HG02884 (cell line): ENCODE measurements around the gene PRMT3.
A peak's percentile ranks its signal among the peaks of the same experiment; 100 is the strongest.
"Not testable (repeated sequence)": the region's sequence is repeated elsewhere in the genome, so short reads cannot be mapped to it uniquely, and the experiment has no call there.

Source experiments
- ATAC-seq: cut with Tn5 transposase; IDR thresholded peaks from one replicate; pipeline ENCODE4 v1.9.1; 2021; ENCODE audit warnings: mild to moderate bottlenecking, moderate library complexity; ENCODE audit not compliant: unreplicated experiment

PRMT3 gene

DNA sequence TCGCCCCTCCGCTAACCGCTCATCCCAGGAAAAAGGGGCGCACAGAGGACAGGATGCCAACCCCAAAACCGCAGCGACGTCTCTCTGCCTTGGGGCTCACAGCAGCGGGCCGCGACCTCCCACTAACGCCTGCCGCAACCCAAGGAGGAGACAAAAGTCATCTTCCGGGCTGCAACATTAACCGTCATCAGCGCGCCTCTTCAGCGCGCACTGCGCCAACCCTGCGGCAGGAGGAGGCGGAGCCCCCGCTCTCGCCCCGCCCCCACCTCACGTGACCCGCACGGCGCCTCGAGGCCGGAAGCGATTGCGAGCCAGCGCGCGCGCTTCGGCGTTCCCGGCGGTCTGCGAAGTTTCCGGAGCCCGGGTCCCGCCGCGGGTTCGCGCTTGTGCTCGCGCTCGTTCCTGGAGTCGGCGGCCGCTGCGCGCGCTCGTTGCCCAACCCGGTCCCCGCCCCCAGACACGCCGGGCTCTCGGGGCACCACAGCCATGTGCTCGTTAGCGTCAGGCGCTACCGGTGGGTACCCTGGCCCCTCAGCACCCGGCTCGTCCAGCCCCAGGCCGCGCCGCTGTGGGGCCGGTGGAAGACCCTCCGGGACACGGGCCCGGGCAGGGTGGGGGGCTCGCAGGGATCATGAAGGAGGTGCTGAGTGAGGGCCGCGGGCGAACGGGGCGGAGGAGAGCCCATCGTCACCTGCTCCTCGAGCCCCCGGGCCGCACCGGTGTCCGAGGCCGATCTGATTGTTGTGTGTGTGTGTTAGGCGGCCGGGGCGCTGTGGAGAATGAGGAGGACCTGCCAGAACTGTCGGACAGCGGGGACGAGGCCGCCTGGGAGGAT, at the start of gene PRMT3:
TSS of gene PRMT3 (plus strand) at position 456 of the 835 bp plus-strand sequence. CDS start at position 487, 31 bp downstream.
- ATAC-seq = peak; percentile 82

DNA sequence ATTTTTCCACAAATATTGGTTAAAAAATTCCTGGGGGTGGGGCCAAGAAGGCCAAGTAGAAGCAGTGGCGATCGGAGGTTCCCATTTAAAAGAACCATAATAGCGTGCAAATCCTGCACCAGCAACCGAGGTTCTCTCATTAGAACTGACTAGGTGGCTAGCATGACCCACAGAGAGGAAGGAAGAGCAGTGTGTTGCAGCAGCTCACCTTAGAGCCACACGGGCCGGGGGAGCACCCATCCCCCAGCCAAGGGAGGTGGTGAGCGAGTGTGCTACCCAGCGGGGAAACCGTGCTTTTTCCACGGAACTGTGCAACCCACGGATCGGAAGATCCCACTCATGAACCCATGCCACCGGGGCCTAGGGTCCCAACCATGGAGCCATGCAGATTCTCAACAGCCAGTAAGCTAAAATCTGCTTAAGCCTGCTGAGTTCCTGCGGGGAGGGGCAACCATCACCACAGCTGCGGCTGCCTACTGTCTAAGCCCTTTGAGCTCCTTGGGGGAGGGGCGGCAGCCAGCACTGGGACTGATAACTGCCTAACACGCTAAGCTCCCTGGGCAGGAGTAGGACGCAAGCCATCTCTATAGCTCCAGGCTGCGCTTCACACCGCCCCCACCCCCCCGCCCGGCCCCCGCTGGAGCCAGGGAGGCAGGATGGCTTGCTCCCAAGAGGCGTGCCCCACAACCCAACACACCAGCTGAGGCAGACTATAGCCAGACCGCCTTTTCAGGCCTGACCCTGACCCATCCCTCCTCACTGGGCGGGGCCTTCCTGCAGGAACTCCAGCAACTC, 45.0 kb upstream of the PRMT3 start:
- ATAC-seq = no peak

DNA sequence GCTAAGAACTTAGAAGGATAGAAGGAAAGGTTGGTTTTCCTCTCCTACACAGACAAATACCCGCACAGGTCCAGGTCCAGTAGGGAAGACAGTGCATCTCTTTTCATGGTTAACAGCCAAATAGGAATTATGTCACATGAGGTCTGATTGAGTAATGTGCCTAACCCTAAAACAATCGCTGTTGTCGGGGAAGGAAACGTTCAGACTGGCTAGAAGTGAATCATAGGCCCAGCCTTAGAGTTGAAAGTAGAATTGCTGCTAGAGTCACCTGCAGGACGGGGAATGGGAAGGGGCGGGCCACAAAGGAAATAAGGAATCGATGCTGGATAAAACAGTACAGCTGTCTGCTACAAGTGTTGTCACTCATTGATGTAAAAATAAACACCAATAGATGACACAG, 36.4 kb upstream of the PRMT3 start:
- ATAC-seq = no peak

DNA sequence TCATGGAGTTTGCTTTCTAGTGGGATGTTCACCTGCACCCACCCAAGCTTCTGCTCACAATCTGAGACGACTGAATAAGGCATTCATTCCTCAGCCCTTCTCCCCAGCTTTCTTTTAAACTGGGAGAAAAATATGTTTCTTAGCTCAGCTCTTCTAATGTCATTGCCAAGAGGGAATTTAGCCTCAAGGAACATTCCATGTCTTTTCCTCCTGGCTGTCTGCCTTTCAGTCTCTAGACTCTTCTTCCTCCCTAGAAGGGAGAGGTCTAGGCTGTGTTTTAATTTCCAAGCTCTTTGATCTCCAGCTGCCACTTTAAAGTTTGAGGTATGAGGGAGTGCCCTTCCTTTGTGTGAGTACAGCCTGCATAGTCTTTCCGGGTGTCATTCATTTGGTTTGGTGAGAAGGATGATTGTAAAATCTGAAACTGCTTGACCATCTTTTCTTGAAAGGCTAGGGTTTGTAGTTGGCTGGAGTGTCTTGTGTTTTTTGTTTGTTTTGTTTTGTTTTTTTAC, 35.7 kb upstream of the PRMT3 start:
- ATAC-seq = no peak

DNA sequence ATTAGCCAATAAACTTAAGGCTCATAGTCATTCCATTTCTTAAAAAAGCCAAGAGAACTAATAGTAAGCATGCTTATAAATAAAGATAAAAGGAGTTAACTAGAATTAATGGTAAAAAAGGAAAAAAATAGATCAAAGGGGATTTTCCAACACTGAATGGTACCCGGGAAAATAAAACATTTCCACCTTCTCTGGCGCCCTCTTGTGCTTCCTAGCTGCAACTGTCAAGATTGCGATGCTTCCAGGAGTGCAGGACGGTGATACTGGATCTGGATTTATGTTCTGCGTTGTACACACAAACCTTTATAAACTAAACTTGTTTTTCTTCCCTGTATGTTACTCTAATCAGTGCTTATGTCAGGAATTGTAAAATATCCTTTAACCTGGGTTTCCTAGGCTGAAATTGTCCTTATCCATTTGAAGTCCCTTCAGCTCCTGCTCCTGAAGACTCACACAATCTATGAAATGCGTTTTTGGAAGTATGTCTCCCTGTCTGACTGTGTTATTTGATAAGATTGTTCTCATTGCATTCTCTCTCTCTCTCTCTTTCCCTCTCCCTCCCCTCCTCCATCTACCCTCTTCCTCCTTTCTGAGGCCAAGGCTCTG, 33.6 kb upstream of the PRMT3 start:
- ATAC-seq = no peak

DNA sequence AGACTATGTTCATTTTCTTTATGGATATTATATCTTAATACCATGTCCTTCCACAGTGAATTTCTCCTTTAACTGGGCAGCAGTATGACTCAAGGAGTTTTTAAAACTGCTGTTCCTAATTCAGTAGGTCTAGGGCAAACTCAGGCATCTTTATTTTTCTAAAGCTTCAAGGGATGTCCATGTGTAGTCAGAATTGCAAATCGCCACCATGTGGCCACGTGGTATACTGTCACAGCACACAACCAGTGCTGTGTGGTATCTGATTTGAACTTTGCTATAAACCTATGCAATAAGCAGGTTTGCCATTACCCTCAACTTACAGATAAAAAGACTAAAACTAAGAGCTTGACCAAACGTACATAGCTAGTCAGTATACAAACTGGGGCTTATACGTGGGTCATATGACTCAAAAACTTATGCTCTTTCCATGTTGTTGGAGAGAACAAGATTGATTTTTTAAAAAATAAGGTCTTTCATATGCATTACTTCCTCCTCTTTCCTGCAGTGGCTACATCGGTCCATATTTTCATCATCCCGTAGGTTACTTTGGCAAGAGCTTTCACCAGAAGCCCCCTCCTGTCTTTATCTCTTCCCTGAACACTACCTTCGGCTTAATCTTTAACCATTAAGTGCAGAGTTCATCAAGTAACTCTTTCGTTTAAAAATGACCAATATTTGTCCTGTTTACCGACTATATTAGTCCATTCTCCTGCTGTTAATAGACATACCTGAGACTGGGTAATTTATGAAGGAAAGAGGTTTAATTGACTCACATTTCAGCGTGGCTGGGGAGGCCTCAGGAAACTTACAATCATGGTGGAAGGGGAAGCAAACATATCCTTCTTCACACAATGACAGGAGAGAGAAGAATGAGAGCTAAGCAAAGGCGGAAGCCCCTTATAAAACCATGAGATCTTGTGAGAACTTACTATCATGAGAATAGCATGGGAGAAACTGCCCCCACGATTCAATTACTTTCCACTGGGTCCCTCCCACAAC, 32.0 kb upstream of the PRMT3 start:
- peak; percentile 92 for ATAC-seq

DNA sequence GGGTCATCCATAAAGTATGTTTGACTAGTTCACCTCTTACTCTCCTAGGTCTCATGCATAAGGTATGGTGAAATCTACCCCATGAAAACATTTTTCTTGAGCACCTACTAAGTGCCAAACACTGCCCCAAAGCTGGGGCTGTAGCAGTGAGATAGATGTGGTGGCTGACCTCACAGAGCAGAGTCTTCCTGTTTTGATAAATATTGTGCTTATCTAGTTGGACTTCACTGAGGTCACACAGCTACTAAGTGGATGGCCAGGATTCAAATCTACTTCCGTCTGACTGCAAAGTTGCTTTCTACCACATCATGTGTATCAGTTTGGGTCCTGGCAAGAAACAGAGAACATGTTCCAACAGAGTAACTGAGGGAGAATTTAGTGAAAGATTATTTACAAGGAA, 30.4 kb upstream of the PRMT3 start:
- ATAC-seq = no peak

DNA sequence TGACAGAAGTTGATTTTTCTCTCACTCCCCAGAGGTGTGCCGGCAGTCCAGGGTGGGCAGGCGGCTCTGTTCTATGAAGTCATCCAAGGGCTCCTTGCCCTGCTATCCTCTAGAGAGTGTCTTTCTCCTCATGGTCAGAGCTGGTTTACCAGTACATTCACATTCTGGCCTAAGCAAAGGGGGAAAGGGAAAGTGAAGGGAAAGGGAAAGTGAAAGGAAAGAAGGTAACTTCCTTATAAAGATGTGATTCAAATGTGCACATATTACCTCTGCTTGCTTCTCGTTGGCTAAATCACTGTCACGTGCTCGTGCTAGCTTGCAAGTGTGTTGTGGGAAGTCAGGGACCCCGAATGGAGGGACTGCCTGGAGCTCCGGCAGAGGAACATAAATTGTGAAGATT, 26.9 kb upstream of the PRMT3 start:
- peak; percentile 28 for ATAC-seq

DNA sequence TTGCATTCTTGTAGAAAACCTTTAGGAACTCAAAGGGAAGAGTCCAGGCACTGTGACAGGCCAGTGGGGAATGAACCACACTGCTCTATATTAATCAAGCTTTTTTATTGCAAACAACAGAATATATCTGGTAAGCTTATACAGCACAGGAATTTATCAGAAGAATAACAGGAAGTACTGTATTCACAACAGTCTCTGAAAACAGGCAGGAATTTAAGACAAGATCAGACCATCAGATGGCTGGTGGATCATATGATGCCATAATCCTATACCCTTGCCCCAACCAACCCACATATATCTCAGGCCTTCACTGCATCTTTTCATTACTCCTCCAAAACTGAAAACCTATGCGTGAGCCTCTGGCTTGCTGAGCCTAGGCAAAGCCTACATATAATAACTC, 25.0 kb upstream of the PRMT3 start:
- no peak for ATAC-seq

DNA sequence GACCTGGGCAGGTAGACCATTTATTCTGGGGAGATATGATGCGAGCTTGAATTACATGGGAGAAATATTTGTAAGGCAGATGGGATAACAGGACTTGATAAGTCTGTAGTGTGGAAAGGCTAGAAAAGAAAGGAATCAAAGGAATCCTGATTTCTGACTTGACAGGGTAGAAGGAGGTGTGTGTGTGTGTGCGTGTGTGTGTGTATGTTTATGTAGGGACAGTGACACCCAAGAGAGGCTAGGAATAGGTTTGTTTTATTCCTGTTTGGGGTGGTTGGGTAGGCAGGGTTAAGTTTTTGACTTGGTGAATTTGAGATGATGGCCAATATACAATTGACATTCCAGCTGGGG, 24.4 kb upstream of the PRMT3 start:
- peak; percentile 10 for ATAC-seq

DNA sequence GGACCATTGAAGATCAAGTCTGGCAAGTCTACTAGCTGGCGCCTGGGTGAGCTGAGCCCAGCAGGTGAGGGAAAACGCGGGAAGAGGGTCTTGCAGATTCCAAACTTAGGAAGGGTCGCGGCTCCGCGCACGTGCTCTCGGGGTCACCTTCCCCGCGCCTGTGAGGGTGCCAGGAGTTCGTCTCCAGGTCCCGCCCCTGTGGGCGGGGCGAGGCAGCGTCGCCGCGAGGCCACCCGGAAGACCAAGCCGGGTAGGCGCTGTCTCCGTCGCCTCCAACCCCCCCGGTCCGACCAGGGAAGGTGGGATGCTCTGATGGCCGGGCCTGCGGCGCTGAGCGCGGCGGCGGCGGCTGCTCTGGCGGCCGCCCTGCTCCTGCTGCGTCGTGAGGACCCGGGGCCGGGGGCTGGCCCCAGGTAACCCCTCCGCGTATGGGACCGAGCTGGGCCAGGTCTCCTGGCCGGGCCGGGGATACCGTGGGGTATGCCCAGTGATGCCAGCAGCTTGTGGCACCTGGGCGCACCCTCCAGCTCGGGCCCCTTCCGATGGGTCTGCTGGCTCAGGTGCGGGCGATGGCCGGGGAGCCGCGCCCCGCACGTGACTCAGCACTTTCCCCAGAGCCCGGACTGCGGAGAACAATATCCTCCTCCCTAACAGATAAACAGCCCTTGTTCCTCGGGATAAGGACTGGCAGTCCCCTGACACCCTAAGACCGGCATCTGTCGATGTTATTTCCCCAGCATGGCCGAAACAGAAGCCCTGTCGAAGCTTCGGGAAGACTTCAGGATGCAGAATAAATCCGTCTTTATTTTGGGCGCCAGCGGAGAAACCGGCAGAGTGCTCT, 23.8 kb upstream of the PRMT3 start, which contains the start of gene HTATIP2:
TSS of gene HTATIP2 (plus strand) at position 215 of the 841 bp plus-strand sequence. CDS start at position 739, 524 bp downstream.
- peak; percentile 94 for ATAC-seq

DNA sequence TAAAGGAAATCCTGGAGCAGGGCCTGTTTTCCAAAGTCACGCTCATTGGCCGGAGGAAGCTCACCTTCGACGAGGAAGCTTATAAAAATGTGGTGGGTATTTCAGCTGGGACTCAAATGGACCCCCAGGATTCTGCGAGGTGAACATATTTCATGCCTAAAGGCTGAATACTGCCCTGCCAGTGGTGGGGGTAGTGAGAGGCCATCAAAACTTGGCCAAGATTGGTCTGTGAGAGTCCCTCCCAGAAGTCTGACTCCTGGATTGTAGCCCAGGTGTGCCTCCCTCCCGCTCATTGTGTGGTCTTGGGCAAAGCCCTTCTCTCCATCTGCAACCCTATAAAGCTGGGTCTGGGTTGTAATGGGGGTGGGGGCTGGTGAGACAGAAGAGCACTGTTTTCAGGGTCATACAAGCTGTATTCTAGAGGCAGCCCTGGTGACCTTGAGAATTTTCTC, 23.1 kb upstream of the PRMT3 start:
- ATAC-seq = no peak

DNA sequence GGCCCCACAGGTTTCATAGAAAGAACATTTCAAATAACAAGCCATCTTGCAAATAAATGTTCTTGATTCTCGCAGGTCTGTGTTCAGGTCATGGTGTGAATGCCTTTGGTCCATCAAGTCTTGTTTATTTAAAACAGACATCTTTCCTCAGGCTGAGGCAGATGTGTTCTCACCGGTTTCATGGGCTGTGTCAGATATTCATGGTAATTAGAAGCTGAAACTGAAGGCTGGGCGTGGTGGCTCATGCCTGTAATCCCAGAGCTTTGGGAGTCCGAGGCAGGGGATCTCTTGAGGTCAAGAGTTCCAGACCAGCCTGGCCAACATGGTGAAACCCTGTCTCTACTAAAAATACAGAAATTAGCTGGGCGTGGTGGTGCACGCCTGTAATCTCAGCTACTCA, 22.1 kb upstream of the PRMT3 start:
- not testable (repeated sequence) for ATAC-seq

DNA sequence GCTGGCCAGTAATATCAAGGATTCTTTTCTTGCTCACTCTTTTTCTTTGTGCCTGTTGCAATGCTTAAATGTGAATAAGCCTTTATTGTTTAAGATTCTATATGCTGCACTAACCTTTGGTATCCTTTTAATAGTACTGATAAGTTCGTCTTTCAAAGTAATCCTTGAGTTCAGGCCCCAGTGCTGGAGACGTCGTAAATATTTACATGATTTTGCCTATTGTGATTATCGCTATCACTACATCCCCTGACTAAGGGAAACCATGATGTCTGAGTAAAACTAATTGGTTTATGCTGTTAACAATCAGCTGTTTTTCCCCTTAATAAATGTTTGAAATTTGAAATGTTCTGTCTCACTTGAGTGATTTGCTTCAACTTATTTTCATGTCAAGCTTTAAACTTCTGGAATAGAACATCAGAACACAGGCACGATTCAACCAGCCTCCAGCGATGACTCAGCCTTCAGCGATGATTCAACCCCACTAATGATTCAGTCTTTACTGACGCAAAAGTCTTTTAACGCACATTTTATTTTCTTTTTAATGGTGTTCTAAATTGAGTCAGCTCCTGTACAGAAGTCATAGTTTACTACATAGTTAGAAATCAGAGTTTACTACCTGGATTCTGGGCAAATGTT, 20.1 kb upstream of the PRMT3 start:
- ATAC-seq = no peak

DNA sequence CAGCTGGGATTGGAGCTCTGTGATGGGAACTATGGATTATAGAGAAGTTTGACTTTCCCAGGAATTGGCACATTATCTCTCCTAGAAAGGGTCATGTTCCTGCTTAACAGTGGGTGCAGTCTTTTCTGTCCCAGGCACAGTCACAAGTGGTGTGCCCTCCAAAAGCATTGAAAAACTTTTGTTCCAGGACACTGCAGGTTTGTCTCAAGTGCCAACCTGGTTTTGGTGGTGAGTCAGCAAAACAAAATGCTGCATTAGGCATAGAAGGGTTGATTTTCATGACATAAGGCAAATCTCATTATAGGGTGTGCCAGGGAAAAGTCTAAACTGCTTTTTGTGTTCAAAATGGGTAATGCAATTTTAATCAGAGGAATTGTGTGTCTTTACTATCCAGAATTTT, 19.1 kb upstream of the PRMT3 start:
- ATAC-seq = no peak

DNA sequence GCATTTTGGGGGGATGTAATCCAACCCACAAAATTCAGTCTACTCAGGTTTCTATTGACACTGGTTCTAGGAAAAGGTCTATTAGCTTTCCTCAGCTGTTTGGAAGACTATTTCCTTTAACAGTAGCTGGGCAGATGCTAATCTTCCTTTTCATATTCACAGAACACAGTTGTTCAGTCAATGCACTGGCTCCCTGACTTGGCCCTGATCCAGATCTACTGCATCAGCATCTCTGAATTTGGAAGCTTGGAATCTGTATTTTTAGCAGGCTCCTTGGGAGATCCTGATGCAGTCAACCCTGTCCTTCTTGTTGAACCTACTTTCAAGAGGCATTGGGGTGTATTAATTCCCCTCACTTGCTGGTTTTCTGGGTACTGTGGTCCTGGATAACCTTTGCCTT, 17.7 kb upstream of the PRMT3 start:
- ATAC-seq = no peak

DNA sequence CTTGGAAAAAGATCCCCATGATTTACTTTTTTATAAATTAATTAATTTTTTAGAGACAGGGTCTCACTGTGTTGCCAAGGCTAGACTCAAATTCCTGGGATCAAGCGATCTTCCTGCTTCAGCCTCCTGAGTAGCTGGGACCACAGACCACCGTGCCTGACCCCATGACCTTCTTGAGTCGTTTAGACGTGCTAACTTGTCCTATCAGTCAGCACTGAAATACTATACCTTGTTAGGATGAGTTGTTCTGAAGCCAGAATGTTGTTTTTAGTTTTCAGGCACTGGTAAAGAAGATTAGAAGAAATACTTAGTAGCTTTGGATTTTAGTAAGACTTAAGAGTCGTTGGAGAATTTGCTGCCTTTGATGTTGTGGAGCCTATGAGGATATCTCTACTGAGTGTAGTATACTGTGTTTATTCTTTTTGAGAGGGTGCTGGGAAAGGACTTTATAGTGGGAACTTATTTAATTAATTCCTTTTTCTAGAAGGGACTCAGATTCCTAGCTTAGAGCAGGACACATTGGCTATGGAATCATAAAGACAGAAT, 15.4 kb upstream of the PRMT3 start:
- no peak for ATAC-seq

DNA sequence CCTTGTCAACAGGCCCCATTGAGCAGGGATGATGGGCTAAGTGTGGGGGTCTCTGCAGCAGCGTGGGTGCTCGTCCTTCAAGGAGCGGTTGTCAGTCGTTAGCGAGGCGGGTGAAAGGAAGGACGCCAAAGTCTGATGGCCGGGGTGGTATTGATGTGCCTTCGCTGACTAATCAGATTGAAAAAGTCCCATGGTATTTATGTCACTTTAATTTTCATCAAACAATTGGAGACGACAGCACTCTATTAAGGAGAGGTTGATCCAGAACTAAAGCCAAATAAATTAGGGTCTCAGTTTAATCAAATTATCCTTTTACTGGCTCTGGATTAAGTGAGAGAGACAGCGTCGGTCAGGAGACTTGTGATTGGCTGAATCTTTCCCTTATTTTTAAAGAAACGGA, 14.4 kb upstream of the PRMT3 start:
- no peak for ATAC-seq
